ENCODE data around the gene MSH4. TPM values are rescaled to one million over a fixed set of nuclear protein-coding genes. Genes with fewer than 3 reads are reported as not detected.

MSH4 gene
- total RNA-seq, 6 experiments from 2014 or later: 0.05 to 0.12 (median 0.08) TPM; not detected in 2

DNA sequence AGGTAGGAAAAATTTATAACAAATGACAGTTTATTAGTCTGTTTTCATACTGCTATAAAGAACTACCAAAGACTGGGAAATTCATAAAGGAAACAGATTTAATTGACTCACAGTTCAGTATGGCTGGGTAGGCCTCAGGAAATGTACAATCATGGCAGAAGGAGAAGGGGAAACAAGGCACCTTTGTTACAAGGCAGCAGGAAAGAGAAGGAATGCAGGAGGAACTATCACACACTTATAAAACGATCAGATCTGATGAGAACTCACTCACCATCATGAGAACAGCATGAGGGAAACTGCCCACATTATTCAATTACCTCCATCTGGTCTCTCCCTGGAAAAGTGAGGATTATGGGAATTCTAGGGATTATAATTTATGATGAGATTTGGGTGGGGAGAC, 74.3 kb downstream of the MSH4 start:
- TF ChIP-seq, protein P1, sequence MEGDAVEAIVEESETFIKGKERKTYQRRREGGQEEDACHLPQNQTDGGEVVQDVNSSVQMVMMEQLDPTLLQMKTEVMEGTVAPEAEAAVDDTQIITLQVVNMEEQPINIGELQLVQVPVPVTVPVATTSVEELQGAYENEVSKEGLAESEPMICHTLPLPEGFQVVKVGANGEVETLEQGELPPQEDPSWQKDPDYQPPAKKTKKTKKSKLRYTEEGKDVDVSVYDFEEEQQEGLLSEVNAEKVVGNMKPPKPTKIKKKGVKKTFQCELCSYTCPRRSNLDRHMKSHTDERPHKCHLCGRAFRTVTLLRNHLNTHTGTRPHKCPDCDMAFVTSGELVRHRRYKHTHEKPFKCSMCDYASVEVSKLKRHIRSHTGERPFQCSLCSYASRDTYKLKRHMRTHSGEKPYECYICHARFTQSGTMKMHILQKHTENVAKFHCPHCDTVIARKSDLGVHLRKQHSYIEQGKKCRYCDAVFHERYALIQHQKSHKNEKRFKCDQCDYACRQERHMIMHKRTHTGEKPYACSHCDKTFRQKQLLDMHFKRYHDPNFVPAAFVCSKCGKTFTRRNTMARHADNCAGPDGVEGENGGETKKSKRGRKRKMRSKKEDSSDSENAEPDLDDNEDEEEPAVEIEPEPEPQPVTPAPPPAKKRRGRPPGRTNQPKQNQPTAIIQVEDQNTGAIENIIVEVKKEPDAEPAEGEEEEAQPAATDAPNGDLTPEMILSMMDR (IDR thresholded peaks at IDR 0.05): no peak
- H3K27ac Mint-ChIP-seq: no peak overlapping the region
- H3K27me3 Mint-ChIP-seq (ENCODE audit: insufficient read depth): no peaks in the 10 kb centered on the region
- H3K9me3 Mint-ChIP-seq: peaks cover 6% of the 10 kb centered on the region; the same call in 1 of the 2 replicates
- no peaks in the 10 kb centered on the region for H3K4me1 Mint-ChIP-seq (ENCODE audit: low read depth)
- no peaks in the 10 kb centered on the region for H3K36me3 Mint-ChIP-seq (ENCODE audit: low read depth)
- no peak for DNase-seq
- H3K4me3 Mint-ChIP-seq: no peak overlapping the region

DNA sequence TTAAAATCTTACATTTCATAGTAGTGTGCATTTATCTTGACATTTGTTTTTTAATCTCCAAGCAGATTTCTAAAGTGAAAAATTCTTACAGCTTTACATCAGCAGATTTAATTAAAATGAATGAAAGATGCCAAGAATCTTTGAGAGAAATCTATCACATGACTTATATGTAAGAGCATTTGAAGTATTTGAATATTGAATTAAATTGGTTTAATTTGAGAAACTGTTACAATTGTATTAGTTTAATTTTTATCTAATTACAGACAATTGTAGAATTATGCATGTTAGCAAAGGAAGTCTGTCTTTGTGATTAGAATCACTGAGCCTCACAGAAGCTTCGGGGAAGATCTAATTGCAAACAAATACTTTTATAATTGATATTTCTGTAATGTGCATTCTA, 83.3 kb downstream of the MSH4 start:
- no peaks in the 10 kb centered on the region for H3K27me3 Mint-ChIP-seq (ENCODE audit: insufficient read depth)
- no peak overlapping the region for H3K4me3 Mint-ChIP-seq
- H3K4me1 Mint-ChIP-seq (ENCODE audit: low read depth): no peaks in the 10 kb centered on the region
- H3K9me3 Mint-ChIP-seq: no peaks in the 10 kb centered on the region
- TF ChIP-seq, protein P1 (IDR thresholded peaks at IDR 0.05): no peak
- no peak overlapping the region for H3K27ac Mint-ChIP-seq
- DNase-seq: no peak
- no peaks in the 10 kb centered on the region for H3K36me3 Mint-ChIP-seq (ENCODE audit: low read depth)

DNA sequence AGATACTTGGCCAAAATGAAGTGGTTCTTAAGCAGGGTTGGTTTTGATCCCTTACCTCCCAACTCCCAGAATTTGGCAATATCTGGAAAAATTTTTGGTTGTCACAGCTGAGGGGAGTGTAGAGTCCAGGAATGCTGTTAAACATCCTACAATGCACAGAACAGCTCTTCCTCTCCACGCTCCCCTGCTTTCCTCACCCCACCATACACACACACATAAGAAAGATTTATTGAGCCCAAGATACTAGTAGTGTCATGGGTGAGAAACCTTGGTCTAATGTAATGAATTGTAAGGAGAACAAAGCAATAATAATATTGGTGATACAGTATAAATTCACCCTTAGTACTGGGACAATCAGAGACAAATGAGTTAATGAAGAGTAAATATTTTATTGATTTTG, 87.8 kb downstream of the MSH4 start:
- H3K9me3 Mint-ChIP-seq: no peaks in the 10 kb centered on the region
- no peak overlapping the region for H3K4me3 Mint-ChIP-seq
- no peak for DNase-seq
- no peaks in the 10 kb centered on the region for H3K27me3 Mint-ChIP-seq (ENCODE audit: insufficient read depth)
- no peak overlapping the region for H3K27ac Mint-ChIP-seq
- H3K36me3 Mint-ChIP-seq (ENCODE audit: low read depth): no peaks in the 10 kb centered on the region
- TF ChIP-seq, protein P1 (IDR thresholded peaks at IDR 0.05): no peak
- no peaks in the 10 kb centered on the region for H3K4me1 Mint-ChIP-seq (ENCODE audit: low read depth)

DNA sequence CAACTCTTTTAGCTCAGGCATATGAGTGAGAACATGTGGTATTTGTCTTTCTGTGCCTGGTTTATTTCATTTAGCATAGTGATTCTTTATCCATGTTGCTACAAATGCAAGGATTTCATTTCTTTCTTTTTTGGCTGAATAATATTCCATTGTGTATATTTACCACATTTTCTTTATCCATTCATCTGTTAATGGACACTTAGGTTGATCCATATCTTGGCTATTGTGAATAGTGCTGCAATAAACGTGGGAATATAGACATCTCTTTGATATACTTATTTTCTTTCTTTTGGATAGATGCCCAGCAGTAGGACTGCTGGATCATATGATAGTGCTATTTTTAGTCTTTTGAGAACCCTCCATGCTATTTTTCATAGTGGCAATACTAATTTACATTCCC, 104.7 kb downstream of the MSH4 start:
- H3K27ac Mint-ChIP-seq: no peak overlapping the region
- DNase-seq: no peak
- H3K4me1 Mint-ChIP-seq (ENCODE audit: low read depth): no peaks in the 10 kb centered on the region
- TF ChIP-seq, protein P1 (IDR thresholded peaks at IDR 0.05): no peak
- H3K36me3 Mint-ChIP-seq (ENCODE audit: low read depth): no peaks in the 10 kb centered on the region
- peaks cover 2% of the 10 kb centered on the region; the same call in 1 of the 2 replicates for H3K27me3 Mint-ChIP-seq (ENCODE audit: insufficient read depth)
- no peaks in the 10 kb centered on the region; the same call in 1 of the 2 replicates for H3K9me3 Mint-ChIP-seq
- no peak overlapping the region for H3K4me3 Mint-ChIP-seq

DNA sequence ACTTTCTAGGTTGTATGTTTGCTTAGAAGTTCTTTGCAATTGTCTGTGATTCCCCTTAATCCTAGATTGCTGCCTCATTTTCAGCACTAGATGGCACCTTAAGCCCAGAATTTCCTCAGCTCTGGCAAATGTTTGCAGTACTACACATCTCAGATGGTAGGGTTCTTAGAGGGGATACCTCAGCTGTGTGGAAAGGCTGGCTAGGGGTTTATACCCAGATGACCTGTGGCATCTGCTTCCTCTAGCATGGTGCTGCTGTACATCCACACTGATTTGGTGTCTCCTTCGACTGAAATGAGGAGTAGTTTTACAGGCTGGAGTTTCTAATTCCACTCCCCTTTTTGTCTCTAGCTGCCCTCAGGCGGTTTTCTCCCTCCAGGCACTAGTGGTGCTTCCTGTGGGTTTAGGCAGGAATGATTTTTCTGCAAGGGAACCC, 112.1 kb downstream of the MSH4 start:
- Mint-ChIP-seq H3K36me3 (ENCODE audit: low read depth) (no peaks in the 10 kb centered on the region), H3K4me1 (ENCODE audit: low read depth) (0 out of 2 replicates have a peak, but pooled peaks cover 5% of the 10 kb centered on the region), H3K4me3 (no peak overlapping the region; the same call in 1 of the 2 replicates), H3K27ac (no peak overlapping the region), H3K9me3 (no peaks in the 10 kb centered on the region; the same call in 1 of the 2 replicates), H3K27me3 (ENCODE audit: insufficient read depth) (peaks cover 5% of the 10 kb centered on the region; the same call in 1 of the 2 replicates)
- DNase-seq: peak; percentile 29
- TF ChIP-seq, protein P1 (IDR thresholded peaks at IDR 0.05): peak; percentile 70

DNA sequence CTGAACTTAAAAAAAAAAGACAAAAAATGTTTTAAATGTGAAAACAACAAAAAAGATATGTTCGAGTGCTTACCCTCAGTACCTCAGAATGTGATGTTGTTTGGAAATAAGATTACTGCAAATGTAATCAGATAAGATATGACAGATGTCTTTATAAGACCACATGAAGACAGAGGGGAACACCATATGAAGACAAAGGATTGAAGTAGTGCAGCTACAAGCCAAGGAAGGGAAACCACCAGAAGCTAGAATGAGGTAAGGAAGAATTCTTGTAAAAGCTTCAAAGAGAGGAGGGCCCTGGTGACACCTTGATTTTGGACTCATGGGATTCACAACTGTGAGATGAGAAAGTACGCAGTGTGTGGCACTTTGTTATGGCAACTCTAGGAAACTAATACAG, 120.2 kb downstream of the MSH4 start:
- no peak for DNase-seq
- TF ChIP-seq, protein P1 (IDR thresholded peaks at IDR 0.05): no peak
- Mint-ChIP-seq H3K9me3 (no peaks in the 10 kb centered on the region), H3K27me3 (ENCODE audit: insufficient read depth) (peaks cover 3% of the 10 kb centered on the region), H3K36me3 (ENCODE audit: low read depth) (no peaks in the 10 kb centered on the region), H3K4me1 (ENCODE audit: low read depth) (no peaks in the 10 kb centered on the region), H3K27ac (no peak overlapping the region), H3K4me3 (no peak overlapping the region)
